PFSK-1 (cell line): ENCODE data around the gene SPATA3.

ENCODE experiments used
- FOXP2 ChIP-seq: optimal IDR thresholded peaks from 2 replicates; pipeline ENCODE3; 2011; ENCODE audit warnings: borderline replicate concordance, control low read depth, inconsistent platforms; ENCODE audit not compliant: insufficient read depth; ENCODE audit errors: extremely low read length, extremely low read depth
- POLR2AphosphoS5 ChIP-seq: IDR thresholded peaks from 2 replicates; pipeline ENCODE4 v1.6.1; 2012; ENCODE audit warnings: low read depth, mild to moderate bottlenecking, control low read depth, low read length, moderate library complexity
- REST ChIP-seq, 2 experiments: IDR thresholded peaks; 2 replicates each; pipeline versions ENCODE4 v1.6.1 to v1.8.0; 2011 to 2012; ENCODE audit warnings: low read depth in 2 of 2, low read length in 2 of 2, control low read depth in 1 of 2, inconsistent platforms in 1 of 2, mild to moderate bottlenecking in 1 of 2, moderate library complexity in 1 of 2; ENCODE audit not compliant: insufficient read depth in 1 of 2
- SIN3A ChIP-seq: IDR thresholded peaks from 2 replicates; pipeline ENCODE4 v1.6.1; 2012; ENCODE audit warnings: mild to moderate bottlenecking, low read length, moderate library complexity, borderline replicate concordance; ENCODE audit not compliant: insufficient read depth
- TAF1 ChIP-seq: IDR thresholded peaks from 2 replicates; pipeline ENCODE4 v1.6.1; 2012; ENCODE audit warnings: low read length, control low read depth, borderline replicate concordance; ENCODE audit not compliant: insufficient read depth

Gene SPATA3

GRCh38 chr2:231033147-231034132, 37.5 kb downstream of the SPATA3 start:
- TF ChIP-seq FOXP2: no peak
- no peak for TF ChIP-seq POLR2AphosphoS5
- TF ChIP-seq SIN3A: no peak
- TF ChIP-seq TAF1: no peak
- TF ChIP-seq REST (IDR thresholded peaks at IDR 0.05; ENCODE audit: insufficient read depth in 1 of 2, low read depth in 2 of 2, low read length in 2 of 2): no peak

GRCh38 chr2:231034291-231034882, 38.5 kb downstream of the SPATA3 start:
- no peak for TF ChIP-seq FOXP2
- no peak for TF ChIP-seq SIN3A
- TF ChIP-seq REST (IDR thresholded peaks at IDR 0.05; ENCODE audit: insufficient read depth in 1 of 2, low read depth in 2 of 2, low read length in 2 of 2): no peak
- no peak for TF ChIP-seq POLR2AphosphoS5
- TF ChIP-seq TAF1: no peak

GRCh38 chr2:231036131-231036530, 40.2 kb downstream of the SPATA3 start:
- TF ChIP-seq SIN3A (no peak), TAF1 (no peak), FOXP2 (no peak), REST (IDR thresholded peaks at IDR 0.05; ENCODE audit: insufficient read depth in 1 of 2, low read depth in 2 of 2, low read length in 2 of 2) (no peak), POLR2AphosphoS5 (no peak)

- TF ChIP-seq SIN3A (no peak), REST (IDR thresholded peaks at IDR 0.05; ENCODE audit: insufficient read depth in 1 of 2, low read depth in 2 of 2, low read length in 2 of 2) (no peak)
Observed at GRCh38 chr2:231036578-231037106, 40.7 kb downstream of the SPATA3 start.
